GM12865 (cell line): ENCODE measurements around the gene NPTX2.

Source experiments
- DNase-seq: peaks from one replicate; pipeline ENCODE4 v3.0.0; 2010; ENCODE audit warnings: low read depth
- H3K4me3 ChIP-seq: 2 replicates; pipeline ENCODE4 v1.5.1; 2011; ENCODE audit warnings: mild to moderate bottlenecking, low read depth, low read length, control low read depth
- TF ChIP-seq, protein P1 (sequence below): IDR thresholded peaks from 2 replicates; pipeline ENCODE4 v1.5.1; 2011; ENCODE audit warnings: low read length, control low read depth, low read depth, inconsistent platforms; ENCODE audit not compliant: insufficient read depth; ENCODE audit errors: missing control alignments

NPTX2 gene

DNA sequence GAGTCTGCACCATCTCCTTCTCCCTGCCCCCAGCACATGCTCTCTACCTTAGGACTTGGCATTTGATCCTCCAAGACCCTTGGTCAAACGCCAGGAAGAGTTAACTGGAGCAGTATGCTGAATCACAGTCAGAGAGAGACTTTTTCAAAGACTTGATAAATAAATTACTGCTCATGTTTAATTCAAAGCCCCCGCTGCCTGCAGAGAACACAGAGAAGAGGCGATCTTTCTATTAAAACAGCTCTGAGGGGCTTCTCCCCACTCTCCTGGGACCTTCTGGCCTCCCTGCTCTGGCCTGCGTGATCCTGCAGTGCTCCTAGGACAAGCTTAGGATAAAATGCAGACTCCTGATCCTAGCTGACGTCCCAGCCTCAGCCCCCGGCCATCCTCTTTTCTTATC lies 47.8 kb downstream of the NPTX2 start:
- no peak overlapping the region for H3K4me3 ChIP-seq
- TF ChIP-seq, protein P1, sequence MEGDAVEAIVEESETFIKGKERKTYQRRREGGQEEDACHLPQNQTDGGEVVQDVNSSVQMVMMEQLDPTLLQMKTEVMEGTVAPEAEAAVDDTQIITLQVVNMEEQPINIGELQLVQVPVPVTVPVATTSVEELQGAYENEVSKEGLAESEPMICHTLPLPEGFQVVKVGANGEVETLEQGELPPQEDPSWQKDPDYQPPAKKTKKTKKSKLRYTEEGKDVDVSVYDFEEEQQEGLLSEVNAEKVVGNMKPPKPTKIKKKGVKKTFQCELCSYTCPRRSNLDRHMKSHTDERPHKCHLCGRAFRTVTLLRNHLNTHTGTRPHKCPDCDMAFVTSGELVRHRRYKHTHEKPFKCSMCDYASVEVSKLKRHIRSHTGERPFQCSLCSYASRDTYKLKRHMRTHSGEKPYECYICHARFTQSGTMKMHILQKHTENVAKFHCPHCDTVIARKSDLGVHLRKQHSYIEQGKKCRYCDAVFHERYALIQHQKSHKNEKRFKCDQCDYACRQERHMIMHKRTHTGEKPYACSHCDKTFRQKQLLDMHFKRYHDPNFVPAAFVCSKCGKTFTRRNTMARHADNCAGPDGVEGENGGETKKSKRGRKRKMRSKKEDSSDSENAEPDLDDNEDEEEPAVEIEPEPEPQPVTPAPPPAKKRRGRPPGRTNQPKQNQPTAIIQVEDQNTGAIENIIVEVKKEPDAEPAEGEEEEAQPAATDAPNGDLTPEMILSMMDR, result no peak
- no peak for DNase-seq

DNA sequence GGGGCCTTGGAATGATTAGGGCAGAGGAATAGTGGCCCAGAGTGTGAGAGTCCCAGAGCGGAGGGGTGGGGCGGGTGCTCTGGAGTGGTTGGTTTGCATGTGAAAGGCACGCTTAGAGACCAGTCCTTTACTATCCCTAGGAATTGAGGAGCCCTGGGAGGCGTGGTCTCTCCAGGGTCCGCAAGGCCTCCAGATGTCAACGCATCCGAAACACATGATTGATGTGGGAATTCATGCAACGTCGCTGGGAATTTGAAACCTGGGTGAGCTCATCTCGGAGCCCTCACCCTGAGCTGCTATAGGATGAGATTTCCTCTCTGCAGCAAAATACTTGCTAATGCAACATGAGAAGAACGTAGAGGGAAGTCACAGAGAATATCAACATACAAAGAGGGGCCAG lies 51.2 kb downstream of the NPTX2 start:
- no peak overlapping the region for H3K4me3 ChIP-seq
- TF ChIP-seq, protein P1, result no peak
- no peak for DNase-seq

DNA sequence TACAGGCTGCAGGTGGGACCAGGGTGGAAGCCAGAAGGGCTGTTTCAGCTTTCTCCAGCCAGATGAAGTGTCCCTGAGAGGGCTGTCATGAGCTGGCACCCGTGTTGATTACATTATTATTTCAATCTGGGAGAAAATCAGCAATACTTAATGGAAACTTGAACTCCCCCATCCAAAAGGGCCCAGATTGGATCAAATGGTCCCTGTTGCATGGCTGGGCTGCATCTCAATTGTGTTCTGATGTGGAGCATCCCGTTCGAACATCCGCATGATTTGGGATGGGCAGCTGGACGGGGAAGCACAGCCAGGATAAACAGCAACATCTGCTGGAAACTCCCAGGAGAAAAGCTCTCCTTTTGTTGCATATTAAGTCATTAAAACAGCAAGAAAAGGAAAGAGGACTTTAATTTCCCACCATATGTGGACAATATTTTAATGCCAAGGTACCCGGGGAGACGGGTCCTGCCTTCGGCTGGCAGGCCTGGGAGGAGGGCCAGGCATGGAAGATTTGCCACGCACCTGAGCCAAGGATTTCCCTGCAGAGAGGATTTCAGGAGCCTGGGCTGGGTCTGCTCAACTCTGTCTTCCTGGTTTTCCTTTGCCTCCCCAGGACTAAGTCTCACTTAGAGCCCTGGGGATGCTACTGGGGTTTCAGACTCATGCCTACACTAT lies 52.4 kb downstream of the NPTX2 start:
- no peak for DNase-seq
- no peak overlapping the region for H3K4me3 ChIP-seq
- TF ChIP-seq, protein P1, result no peak

DNA sequence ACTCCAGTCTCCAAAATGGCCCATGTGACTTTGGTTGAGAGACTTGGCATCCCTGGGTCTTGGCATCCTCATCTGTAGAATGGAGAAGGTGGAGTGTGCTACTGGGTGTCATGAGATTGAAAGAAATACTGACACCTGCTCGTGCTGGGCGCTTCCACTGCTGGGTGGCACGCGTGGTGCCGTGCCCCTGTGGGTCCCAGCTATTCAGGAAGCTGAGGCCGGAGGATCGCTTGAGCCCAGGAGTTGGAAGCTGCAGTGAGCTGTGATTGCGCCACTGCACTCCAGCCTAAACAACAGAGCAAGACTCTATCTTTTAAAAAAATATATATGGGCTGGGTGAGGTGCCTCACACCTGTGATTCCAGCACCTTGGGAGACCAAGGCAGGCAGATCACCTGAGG lies 53.1 kb downstream of the NPTX2 start:
- H3K4me3 ChIP-seq, result no peak overlapping the region
- TF ChIP-seq, protein P1, result no peak
- DNase-seq, result no peak

DNA sequence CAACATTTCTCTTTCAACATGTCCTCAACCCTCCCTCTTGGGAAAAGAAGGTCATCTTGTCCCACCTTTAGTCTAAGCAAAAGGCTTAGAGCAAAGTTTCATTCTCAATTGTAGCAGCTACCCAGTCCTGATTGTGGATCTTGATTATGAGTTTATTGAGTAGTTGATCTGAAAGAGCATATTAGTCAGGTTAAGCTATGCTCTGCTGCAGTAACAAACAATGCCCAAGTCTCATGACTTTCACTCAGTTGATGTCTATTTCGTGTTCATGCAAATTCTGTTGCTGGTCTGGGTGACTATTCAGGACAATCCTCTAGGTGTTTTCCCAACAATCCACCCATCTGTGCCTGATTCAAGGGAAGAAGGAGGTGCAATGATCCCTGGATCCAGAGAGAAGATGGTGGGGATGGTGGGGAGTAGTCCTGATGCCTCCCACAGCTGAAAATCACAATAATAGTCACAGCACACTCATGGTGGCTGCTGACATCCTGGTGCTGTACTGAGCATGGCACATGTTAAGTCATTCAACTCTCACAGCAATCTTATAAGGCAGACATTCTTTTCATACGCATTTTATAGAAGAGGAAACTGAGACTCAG lies 54.7 kb downstream of the NPTX2 start:
- no peak overlapping the region for H3K4me3 ChIP-seq
- TF ChIP-seq, protein P1, result no peak

DNA sequence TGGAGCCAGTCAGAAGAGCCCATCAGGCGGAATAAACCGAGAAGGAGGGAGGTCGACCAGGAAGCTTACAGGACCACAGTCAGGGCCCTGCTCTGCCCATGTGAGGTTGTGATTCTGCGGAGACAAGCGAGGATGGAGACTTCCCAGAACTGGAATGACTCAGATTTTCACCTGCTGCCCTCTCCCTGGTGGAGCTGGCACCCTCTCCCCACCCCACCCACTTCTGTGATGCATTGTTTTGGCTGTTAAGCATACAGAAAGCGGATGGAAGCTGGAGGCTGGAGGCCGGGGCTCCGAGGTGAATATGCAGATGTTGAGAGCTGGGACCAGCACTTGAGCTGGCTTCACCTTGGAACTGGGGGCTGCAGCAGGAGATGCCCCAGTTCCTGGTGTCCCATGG lies 57.4 kb downstream of the NPTX2 start:
- H3K4me3 ChIP-seq, result no peak overlapping the region
- no peak for DNase-seq
- TF ChIP-seq, protein P1, result no peak

More for the DNA sequence above, 54.7 kb downstream of the NPTX2 start:
- no peak for DNase-seq

DNA sequence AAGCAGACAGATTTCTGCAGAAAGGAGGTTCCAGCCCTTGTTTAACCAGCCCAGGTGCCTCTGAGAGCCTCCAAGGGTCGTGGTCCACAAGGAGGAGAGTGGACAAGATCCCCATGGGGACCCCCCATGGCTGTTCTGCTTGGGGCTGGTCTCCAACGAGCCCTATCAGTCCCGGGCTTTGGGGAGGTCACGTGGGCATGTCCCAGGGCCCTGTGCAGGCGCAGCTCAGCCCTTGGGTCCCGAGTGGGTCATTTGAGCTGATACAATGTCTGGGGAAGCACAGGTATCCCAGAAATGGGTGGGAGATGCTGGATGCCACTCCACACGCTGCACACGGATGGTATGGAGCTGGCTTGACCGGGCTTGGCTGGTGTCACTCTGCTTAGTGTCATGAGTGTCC lies 57.8 kb downstream of the NPTX2 start:
- TF ChIP-seq, protein P1, result no peak
- DNase-seq, result no peak

More for the DNA sequence above, 57.8 kb downstream of the NPTX2 start:
- no peak overlapping the region for H3K4me3 ChIP-seq
